Choroid plexus epithelial cell (primary cell): ENCODE results near the gene SLC9A3.
A peak's percentile ranks its signal among the peaks of the same experiment; 100 is the strongest.

Source experiments
- DNase-seq: peaks from one replicate; pipeline ENCODE4 v3.0.0-alpha.2; 2010; ENCODE audit warnings: low read depth
- H3K4me3 ChIP-seq: 2 replicates; pipeline ENCODE4 v1.5.1; 2011; ENCODE audit warnings: low read depth, mild to moderate bottlenecking, control low read depth, low read length, moderate library complexity
- CTCF ChIP-seq: conservative IDR thresholded peaks from 2 replicates; pipeline ENCODE4 v1.5.1; 2011; ENCODE audit warnings: low read depth, mild to moderate bottlenecking, control low read depth, inconsistent platforms, low read length, moderate library complexity

Gene SLC9A3

GRCh38 chr5:449151-449550 lies 75.1 kb downstream of the SLC9A3 start:
- no peak for DNase-seq

DNA sequence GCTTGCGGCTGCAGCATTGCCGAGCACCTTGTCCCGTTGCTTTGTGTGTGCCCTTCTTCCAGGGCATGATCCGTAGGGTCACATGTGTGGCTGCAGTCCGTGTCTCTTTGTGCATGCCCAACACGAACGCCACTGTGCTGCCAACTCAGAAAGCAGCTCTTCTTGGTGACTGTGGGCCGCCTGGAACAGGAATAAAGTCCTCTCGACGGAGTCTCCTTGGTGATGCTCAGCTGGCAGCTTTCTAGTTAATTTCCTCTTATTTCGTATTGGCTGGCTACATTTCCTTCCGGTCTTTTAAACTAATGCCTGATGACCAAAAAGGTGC lies 75.5 kb downstream of the SLC9A3 start:
- no peak overlapping the region for H3K4me3 ChIP-seq
- no peak for DNase-seq
- TF ChIP-seq CTCF, result no peak

More at GRCh38 chr5:449151-449550, 75.1 kb downstream of the SLC9A3 start:
- H3K4me3 ChIP-seq, result no peak overlapping the region
- no peak for TF ChIP-seq CTCF

- TF ChIP-seq CTCF, result no peak
- no peak overlapping the region for H3K4me3 ChIP-seq
- DNase-seq, result no peak
These were observed 76.0 kb downstream of the SLC9A3 start for GRCh38 chr5:448061-448765.

DNA sequence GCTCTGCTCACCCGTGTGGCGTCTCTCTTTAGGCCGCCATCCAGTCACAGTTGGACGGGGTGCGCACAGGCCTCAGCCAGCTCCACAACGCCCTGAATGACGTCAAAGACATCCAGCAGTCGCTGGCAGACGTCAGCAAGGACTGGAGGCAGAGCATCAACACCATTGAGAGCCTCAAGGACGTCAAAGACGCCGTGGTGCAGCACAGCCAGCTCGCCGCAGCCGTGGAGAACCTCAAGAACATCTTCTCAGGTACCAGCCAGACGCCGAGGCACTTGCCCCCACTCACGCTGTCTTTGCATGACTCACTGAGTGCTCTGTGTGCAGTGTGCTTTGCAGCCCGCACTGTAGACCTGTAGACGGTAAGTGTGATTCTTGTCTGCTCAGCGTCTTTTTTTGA lies 76.7 kb downstream of the SLC9A3 start:
- no peak overlapping the region for H3K4me3 ChIP-seq
- no peak for DNase-seq
- no peak for TF ChIP-seq CTCF

DNA sequence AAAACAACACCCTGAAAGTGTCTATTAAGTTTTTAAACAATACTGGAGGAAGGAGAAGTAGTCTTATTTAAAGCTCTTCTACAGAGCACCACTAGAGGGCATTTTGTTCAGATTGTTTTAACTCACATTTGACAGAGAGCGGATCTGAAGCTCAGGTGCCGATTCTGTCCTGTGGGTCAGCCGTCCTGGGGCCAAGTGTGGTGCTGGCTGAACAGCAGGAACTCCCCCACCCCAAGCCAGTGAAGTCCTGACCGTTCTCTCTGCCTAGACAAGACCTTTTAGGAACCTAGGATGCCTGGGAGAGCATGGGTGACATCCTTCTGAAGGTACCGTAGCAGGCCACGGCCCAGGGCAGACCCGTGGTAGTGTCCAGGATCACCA lies 77.4 kb downstream of the SLC9A3 start:
- no peak overlapping the region for H3K4me3 ChIP-seq
- peak; percentile 68 for DNase-seq
- TF ChIP-seq CTCF, result peak; percentile 72

DNA sequence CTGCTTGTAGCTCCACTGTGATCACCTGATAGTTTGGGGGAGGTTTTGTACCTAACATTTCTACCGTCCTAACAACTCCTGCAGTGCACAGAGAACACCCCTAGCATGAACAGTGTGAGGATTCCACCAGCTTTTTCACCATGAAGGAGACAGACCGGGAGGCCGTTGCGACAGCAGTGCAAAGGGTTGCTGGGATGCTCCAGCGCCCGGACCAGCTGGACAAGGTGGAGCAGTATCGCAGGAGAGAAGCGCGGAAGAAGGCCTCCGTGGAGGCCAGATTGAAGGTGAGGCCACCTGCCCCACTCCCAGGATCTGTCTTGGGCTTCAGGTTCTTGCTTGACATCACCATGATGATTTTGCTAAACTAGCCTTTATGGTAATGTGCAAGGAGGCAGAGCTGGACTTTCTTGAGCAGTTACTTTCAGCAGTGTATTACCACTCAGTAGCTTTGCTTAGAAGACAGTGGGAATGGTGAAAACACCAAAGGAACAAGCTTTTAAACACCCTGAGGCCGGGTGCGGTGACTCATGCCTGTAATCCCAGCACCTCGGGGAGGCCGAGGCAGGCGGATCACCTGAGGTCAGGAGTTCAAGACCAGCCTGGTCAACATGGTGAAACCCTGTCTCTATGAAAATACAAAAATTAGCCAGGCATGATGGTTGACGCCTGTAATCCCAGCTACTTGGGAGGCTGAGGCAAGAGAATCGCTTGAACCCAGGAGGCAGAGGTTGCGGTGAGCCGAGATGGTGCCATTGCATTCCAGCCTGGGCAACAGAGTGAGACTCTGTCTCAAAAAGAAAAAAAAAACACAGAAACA lies 78.0 kb downstream of the SLC9A3 start:
- DNase-seq, result no peak

More for the DNA sequence above, 78.0 kb downstream of the SLC9A3 start:
- no peak for TF ChIP-seq CTCF
- no peak overlapping the region for H3K4me3 ChIP-seq
